Pulmonary artery endothelial cell (primary cell): Measurements from ENCODE around the gene ANTKMT. TPM values are rescaled to one million over a fixed set of nuclear protein-coding genes. Genes with fewer than 3 reads are reported as not detected.

Source experiments
- DNase-seq: peaks from one replicate; pipeline ENCODE4 v3.0.0-alpha.2; 2011; ENCODE audit warnings: low read depth, low spot score
- total RNA-seq: library from RNA; depleted of rRNA; stranded (reverse); fragments of >200 nt; gene quantifications from 2 replicates; pipeline ENCODE4 v1.2.3, GENCODE V29; 2014

Gene ANTKMT
- total RNA-seq, 1 donor from 2014 or later, result 28.8 TPM

DNA sequence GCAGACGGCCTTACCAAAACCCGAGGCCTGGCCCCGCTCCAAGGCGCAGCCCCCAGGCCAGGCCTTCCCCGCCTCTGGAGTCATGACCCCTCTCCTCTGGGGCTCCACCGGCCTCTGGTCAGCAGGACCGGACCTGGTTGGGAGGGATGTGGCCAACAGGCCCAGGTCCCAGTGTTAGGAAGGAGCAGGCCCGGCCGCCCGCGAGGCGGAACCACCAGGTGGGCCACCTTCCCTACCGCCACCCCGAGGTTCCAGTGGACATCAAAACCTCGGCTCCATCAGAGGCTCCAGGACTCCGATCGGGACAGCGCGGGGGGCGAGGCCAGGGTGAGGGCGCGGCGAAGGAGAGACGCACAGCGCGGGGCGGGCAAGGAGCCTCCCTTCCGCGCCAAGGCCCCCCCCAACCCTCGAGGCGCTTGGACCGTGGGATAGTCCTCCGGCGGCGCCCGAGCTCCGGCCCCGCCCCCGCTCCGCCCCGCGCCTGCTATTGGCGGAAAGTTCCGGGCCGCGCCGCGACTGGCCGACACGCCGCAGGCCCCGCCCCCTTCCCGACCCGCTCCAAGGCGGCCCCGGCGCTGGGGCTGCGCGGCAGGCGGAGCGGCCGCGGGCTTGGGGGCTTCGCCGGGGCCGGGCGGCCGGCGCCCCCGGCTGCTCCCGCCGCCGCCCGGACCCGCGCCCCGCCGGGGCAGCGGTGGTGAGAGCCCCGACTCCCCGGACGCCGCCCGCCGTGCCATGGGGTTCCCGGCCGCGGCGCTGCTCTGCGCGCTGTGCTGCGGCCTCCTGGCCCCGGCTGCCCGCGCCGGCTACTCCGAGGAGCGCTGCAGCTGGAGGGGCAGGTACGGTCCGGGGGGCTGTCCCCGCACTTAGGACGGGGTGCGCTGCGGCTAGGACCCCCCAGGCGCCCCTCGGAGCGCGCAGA is 6.1 kb upstream of the ANTKMT start, which contains the start of gene METRN:
METRN (plus strand) TSS at position 561 of the 919 bp plus-strand sequence; CDS start at position 733, 172 bp downstream.
- no peak for DNase-seq

DNA sequence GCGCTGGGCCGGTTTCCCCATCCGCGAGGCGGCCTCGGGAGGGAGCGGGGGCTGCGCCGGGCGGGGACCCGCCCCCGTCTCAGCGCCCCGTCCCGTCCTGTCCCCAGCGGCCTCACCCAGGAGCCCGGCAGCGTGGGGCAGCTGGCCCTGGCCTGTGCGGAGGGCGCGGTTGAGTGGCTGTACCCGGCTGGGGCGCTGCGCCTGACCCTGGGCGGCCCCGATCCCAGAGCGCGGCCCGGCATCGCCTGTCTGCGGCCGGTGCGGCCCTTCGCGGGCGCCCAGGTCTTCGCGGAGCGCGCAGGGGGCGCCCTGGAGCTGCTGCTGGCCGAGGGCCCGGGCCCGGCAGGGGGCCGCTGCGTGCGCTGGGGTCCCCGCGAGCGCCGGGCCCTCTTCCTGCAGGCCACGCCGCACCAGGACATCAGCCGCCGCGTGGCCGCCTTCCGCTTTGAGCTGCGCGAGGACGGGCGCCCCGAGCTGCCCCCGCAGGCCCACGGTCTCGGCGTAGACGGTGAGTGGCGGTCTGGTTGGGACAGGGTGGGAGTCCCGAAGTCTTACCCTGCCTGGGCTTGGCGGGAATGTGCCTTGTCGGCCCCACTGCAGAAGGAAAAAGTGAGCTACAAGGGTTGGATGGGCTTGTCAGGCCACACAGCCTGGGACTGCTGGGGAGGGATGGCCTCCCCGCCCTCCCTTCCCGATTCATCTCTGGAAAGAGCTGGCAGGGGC is 5.3 kb upstream of the ANTKMT start:
- no peak for DNase-seq

DNA sequence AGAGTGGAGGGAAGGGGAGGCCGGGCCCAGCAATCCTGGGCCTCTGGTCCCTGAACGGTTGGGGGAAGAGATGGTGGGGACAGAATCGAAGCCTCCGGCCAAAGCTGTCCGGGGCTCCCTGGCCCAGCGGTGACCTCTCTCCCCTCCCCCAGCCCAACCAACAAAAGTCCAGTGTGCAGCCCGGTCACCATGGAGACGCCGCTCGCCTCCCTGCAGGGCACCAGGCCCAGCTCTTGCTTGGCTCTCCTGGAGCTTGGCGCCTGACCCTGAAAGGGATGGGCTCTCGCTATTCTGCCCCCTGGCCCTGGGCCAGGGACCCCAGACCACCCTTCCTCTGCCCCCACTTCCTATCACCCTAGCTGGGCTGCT is 4.8 kb upstream of the ANTKMT start:
- no peak for DNase-seq

DNA sequence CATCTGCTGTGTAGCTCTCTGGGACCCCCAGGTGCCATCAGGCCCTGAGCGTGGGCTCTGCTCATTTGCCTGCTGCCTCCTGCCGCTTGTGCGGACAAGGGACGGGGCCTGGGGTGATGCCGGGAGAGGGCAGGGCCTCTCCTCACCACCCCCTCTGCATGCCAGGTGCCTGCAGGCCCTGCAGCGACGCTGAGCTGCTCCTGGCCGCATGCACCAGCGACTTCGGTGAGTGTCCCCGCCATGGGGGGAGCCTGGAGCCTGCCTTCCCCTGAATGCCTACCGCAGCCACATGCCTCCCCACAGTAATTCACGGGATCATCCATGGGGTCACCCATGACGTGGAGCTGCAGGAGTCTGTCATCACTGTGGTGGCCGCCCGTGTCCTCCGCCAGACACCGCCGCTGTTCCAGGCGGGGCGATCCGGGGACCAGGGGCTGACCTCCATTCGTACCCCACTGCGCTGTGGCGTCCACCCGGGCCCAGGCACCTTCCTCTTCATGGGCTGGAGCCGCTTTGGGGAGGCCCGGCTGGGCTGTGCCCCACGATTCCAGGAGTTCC is 4.1 kb upstream of the ANTKMT start:
- no peak for DNase-seq

DNA sequence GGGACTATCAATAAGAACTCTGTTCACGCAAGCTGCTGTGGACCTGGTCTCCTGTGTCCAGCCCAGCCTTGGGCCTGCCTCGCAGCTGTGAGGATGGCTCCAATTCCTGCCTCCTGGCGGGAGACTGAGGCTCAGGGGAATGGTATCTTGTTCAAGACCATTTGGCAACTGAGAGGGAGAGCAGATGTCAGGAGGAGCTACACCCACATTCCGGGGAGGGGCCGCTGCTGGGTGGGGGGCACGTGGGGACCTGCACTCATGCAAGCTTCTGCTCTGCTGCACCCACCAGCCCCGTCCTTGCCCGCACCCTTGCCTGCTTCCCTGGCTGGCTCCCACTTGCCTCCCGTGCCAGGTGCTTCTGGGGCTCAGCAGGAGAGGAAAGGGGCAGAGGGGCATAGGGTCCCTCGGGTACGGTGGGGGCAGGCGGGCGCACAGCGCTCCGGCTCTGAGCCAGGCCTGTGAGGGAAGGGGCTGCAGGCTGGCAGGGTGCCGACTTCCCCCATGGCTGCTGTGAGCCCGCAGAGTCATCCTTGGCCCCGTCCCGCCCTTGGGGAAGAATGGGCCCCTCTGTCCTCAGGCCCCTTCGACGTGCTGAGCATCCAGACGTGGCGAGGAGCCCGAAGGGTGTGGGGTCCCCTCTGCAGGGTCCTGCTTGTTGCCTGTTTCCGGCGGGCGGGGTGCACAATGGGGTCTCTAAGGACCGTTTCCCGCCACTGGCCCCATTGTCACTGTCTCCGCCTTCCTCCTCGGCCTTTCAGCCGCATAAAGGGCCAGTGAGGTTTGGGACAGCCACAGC is 3.3 kb upstream of the ANTKMT start:
- DNase-seq, result no peak

DNA sequence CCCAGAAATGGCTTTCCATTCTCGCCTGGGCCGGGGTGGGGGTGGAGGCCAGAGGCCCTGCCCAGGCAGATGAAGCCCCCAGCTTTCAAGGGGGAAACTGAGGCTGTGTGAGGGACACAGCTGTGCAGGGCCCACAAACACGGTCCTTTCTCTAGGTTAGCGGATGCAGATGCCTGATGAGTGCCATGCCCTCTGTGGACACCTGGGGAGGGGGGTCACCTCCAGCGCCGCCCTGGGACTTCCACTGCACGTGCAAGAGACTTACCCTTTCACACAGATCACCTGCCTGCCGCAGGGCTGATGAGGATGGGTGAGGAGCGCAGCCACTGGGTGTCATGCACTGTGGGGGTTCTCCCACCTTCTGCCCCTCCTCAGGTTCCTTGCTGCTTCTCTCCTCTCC is 2.6 kb upstream of the ANTKMT start:
- DNase-seq, result no peak

DNA sequence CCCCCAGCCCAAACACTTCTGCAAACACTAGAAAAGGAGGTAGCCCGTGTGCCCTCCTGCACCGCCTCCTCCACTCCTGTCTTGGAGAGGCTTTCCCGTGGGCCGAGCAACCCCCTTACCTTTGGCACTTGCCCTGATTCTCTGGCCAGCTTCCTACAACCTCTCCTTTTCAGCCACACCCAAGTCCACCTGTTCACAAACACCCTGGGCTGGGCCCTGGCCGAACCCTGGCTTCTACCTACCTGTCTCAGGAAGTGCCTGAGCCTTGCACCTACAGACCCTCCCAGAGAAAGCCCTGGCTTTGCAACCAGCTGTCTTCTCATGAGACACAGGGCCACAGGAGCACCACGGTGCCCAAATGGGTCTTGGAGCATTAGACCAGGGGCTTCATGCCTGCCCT is 2.0 kb upstream of the ANTKMT start:
- no peak for DNase-seq

DNA sequence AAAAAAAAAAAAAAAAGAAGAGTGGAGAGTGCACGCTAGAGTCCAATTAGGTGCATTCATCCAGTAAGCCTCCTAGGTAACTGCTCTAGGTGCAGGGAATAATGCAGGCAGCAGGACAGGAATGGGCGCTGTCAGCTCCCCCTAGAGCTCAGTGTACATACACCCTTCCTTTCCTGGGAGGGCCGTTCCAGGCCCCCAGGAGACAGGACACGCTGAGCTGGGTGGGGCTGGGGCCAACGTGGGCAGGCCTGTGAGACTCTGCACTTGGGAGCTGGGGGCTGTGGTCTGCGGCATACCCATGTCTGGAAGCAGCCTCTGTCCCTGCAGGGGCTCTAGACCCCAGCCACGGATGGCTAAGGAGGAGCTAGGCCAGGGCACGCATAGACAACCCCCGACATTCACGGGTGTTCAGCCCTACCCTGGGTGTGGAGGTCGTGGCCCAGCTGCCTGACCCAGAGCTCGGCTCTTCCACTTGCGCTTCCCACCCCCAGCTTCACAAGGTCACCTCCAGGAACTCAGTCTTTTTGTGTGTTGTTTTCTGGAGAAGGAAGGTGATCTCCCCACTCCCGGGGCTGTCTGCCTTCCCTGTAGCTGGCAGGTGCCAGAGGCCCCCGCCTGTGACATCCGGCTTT is 1.0 kb upstream of the ANTKMT start:
- no peak for DNase-seq

DNA sequence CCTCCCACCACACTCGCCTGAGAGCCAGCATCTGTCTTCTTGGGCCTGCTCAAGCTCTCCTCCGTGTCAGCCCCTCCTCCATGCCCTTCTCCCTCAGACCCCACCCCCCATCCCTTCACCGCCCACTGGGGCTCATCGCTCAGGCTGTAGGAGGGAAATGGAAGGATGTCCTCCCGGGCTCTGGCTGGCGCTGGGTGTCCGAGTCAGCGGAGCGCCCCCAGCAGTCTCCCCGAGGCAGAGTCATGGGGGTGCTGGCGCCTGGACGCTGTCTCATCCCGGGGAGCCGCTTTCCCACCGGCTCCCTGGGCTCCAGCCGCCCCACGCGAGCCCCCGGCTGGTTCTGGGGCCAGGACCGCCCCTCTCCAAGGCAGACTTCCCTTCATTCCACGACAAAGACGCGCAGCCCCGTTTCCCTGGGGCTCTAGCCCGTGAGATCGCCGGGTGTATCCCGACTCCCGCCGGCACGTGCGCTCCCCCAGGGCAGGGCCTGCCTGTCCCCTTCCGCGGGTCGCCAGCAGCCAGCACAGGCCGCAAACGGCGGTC is 428 bp upstream of the ANTKMT start:
- DNase-seq, result no peak

DNA sequence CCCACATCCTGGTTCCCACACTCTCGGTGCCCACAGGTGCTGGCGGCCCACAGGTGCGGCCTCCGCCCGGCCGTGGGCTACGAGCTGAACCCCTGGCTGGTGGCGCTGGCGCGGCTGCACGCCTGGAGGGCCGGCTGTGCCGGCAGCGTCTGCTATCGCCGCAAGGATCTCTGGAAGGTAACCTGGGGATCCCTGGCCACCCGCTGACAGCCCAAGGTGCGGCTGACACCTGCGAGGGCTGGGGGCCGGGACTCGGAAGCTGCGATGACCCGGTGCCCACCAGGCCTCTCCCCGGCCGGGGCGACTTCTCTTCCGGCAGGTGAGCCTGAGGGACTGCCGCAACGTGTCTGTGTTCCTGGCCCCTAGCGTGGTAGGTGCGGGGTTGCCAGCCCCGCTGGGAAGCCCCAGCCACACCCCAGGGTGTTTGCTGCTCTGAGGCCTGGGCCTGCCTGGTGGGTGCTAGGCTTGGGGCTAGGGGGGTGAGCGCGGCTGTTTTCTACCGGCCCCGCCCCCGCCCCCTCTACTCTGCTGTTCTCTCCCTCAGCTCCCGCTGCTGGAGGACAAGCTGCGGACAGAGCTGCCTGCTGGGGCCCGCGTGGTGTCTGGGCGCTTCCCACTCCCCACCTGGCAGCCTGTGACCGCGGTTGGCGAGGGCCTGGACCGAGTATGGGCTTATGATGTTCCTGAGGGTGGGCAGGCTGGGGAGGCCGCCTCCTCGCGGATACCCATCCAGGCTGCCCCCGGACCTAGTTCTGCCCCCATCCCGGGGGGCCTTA is 1.0 kb downstream of the ANTKMT start:
- no peak for DNase-seq

DNA sequence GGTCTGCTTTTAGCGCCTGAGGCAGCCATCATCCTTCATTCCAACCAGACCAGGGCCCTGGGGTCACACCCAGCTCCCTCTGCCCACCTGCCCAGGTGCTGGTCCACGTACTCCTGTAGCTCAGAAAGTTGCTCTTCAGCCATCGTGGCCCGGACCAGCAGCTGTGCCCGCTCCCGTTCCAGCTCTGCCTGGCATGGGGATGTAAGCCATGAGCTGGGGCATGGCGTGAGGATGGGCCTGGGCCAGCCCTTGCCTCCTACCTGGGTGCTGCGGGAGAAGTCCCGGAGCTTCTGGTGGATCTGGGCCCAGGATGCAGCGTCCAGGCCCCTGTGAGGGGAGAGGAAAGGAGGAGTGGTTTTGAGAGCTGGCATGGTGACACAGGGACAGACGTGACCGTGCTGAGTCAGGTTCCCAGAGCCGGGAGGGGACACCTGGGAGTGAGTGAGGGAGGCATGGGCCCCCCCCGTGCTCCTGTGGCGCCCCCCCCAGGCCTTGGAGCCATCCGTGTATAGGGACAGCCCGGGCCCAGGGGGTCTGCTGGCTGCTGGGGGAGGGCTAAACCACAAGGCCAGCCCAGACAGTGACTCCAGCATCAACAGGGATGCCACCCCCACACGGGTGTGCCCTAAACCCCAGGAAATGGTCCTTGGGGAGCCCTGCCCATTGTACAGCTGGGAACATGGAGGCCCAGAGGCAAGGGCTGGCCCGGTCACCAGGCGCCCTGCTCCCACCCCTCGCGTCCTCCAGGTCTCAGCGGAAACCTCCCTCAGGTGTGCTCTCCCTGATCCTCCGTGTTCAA is 2.1 kb downstream of the ANTKMT start:
- DNase-seq, result no peak

DNA sequence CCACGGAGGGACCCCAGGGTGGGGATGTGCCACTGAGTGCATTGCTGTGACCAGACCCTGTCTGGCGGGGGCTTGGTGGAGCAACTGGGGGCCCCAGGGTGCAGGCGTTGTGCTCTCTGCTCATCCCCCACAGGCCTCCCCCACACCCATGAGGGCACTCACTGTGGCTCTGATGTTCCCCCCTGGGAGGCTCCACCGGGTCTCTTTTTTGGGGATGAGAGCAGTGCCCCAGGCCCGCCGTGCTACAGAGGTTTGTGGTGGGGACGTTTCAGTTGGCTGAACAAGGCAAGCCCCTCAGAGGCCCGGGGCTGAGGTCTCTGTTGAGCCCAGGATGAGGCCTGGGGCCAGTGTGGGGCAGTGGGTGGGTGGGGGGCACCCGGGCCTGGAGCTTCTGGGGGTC is 2.7 kb downstream of the ANTKMT start:
- no peak for DNase-seq

DNA sequence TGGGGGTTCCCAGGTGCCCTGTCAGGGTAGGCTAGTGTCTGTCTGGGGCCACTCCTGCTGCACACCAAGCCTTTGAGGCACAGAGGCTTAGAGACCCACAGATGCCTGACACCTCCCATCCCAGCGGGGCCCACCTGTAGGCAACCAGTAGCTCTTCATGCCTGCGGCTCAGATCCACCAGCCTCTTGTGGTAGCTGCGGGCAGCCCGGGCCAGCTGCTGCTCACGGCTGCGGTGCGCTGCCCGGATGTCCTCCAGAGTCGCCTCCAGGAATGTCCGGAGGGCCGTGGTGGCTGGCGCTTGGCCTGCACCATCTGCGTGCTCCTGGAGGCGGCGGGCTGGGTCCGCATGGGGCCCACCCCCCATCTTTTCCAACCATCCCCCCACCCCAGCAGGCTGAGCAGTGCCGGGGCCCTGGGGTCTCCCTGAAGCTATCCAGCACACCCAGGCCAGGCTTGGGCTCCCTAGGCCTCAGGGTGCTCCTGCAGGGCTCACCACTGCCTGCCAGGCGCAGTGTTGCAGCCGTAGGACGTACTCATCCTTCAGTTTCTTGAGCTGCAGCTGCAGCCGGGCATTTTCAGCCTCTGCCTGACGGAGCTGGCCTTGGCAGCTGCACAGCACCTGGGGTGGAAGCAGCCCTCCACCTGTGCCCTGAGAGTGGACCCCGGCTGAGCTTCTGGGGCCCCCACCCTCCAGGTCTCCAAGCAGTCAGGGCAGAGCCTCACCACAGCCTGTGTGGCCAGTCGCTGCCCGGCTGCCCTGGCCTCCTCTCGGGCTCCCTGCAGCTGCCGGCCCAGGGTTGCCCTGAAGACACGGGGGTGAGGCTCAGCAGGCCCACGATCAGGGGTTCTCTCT is 3.5 kb downstream of the ANTKMT start:
- no peak for DNase-seq

DNA sequence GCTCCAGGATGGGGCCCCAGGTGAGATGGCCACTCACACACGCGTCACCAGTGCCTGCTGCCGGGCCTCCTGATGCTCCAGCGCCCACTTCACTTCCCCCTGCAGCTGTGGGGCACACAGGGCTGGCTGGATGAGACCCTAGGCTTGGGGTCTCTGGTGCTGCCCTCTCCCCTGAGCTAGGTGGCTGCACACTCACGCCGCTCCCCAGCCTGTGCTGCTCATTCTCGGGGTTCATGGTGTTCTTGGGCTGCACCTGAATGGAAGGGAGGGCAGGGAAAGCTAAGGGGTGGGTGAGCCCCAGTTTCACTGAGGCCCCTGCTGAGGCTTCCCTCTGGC is 4.1 kb downstream of the ANTKMT start:
- DNase-seq, result no peak

DNA sequence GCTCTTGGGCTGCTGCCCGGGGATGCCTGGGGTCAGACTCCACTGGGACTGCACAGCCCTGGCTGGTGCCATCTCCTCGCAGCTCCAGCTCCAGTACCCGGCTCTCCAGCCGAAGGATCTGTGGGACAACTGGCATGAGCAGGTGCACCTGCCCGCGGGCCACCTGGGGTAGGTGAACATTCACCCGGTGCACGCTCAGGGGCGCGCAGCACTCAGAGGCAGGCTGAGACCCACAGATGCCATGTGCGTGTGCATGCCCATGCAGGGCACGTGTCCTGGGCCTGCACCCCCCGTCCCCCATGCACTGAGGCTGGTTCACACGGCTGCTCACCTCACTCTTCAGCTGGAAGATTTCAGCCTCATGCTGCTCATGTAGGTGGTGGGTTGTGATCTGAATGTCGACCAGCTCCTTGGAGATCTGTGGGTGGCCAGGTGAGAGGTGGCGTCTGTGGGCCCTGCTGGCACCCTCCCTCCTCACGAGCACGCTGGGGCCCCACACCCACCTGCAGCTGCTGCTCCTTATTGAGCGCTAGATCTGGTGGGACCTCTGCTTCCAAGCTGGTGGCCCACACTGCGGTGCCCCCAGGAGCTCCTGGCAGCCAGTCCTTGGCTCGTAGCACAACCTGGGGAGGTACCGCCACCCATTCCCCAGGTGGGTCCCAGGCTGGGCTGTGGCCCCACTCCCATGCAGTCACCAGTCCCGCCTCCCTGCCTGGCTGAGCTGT is 4.7 kb downstream of the ANTKMT start:
- DNase-seq, result no peak

DNA sequence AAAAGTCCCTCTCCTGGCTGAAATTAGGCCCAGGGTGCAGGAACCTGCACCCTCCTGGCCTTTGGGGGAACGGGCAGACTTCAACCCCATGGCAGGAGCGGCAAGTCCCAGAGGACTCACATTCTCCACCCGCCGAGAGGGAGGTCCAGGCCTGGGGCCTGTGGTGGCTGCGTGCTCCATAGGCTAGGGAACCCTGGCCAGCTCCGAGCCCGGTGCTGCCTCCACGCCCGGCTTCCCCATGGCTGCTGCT is 5.2 kb downstream of the ANTKMT start:
- DNase-seq, result no peak

DNA sequence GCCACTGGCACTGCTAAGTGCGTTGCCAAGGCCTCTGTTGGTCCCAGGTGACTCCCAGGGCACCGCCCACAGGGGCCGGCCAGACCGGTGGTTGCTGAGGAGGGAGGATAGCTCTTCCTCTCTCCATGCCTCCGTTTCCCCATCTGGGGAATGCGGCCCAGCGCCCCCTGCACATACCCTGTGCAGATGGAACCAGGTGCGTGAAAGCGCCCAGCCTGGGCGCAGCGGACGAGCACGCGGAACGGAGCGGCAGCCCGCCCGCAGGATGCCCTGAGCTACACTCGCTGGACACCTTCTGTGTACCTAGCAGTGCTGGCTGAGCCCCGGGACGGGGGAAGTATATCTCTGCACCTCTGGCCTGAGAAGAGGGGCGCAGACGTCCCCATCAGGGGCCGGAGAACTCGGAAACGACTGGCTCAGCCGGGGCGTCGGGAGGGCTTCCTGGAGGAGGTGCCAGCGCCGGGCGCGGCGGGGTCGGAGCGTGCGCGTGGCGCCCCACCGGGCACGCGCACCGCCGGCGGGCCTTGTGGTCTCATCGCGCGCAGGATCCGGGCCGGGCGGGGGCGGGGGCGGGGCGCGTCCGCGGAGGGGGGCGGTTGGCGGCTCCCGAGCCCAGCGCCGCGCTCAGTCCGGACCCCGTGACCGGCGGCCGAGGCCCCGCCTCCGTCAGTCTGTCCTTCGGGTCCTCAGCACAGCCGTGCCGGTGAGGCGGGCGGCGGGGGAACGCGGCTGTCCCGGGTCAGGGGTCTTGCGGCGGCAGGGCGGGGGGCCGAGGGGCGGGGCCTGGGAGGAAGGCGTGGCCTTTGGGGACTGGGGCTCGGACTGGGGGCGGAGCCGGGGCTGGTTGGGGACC is 5.7 kb downstream of the ANTKMT start, which contains the start of the genes CCDC78 and HAGHL:
CCDC78 (minus strand) TSS at position 6 of the 853 bp plus-strand sequence. CDS start 76 bp downstream, outside the sequence.
HAGHL (plus strand) TSS at position 669 of the 853 bp plus-strand sequence. CDS start 404 bp downstream, outside the sequence.
- DNase-seq, result no peak
